Effector CD8-positive, alpha-beta T cell (primary cell): Measurements from ENCODE around the gene CCL17.
"Not testable (repeated sequence)": the region's sequence is repeated elsewhere in the genome, so short reads cannot be mapped to it uniquely, and the experiment has no call there.

Experiments used
- DNase-seq: peaks from one replicate; lab custom pipeline; 2025; lab: John Stamatoyannopoulos, UW

The CCL17 gene

DNA sequence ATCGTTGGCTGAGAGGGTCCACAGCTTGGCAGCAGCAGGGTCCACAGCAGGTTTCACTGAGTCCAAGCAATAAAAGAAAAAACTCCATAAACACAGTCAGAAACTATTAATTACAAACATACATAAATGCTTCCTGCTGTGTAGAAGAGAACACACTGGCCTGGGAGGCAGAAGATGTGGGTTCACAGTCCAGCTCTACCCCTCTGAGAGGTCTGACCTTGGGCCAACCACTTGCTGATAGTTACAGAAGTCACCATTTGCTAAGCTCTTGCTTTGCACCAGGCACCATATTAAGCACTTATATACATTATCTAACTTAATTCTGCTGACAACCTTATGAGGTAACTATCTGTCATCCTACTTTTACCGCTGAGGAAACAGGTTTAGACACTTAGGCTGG lies 27.9 kb downstream of the CCL17 start:
- no peak for DNase-seq

DNA sequence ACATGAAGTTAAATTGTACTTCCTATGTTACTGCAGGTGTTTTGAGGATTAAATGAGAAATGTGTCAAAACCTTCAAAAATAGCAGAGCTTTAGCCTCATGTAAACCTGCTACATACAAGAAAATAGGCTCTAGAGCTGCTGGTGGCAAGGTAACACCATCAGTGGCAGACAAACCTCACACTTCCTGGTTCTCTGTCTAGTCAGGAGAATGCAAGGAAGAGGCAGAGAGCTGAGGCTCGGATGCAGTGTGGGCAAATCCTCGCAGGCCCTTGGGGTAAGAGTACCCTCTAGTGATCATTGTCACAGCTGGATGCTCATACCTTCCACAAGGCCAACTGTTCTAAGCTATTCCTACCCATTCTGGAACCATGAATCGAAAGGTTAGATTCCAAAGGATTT lies 28.4 kb downstream of the CCL17 start:
- DNase-seq: no peak

DNA sequence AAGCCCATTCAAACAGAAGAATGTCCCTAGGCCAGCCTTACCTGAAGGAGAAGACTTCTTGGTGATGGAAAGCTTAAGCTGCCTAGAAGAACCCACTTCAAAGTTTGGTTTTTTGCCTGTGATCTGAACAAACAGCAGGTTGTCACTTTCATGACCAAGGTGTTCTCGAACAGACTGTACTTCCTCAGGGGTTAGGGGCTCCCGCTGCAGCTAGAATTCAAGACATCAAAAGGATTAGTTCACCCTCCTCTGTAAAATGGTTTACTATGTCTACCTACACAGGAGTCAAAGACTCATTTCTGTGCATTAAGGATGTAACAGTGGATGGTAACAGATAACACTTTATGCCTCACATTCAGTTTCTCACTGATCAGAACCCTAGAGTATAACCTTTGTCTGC lies 29.4 kb downstream of the CCL17 start:
- DNase-seq: no peak

DNA sequence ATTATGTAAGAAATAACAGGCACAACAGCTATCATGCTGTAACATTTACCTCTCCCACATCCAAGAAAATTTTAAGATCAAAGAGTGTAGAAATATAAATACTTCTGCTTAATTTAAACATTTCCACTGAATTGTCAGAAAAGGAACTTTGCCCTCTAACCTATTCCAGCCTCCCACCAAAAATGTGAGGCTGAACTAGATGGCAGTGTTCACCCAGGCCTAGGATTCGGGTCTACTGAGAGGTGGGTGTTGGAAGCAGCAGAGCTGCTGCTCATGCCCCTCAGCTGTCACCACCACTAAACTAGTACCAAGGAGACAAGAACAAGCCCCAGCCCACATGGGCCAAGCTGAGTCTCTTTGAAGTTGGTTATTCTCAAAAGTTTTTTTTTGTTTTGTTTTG lies 31.3 kb downstream of the CCL17 start:
- DNase-seq: no peak

DNA sequence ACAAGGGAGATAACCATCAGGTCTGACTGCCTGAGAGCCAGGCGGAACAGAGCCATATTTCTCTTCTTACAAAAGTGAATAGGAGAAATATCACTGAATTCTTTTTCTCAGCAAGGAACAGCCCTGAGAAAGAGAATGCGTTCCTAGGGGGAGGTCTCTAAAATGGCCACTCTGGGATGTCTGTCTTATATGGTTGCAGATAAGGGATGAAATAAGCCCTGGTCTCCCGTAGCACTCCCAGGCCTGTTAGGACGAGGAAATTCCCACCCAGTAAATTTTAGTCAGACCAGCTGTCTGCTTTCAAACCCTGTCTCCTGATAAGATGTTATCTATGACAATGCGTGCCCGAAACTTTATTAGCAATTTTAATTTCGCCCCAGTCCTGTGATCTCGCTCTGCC lies 35.4 kb downstream of the CCL17 start:
- not testable (repeated sequence) for DNase-seq

DNA sequence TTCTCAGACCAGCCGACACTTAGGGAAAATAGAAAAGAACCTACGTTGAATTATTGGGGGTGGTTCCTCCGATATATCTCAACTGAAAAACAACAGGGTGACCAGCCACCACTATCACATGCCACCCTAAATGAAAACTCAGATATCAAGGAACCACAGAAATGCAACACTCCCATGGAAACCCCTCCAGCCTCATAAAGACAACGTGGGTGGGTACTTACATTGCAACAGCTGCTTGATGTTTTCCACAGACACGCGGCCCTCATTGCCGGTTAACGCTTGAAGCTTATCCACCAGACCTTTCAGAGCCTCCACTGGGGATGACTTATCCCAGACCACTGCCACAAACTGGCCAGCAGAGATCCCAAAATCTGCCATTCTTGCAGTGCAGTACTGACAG lies 36.0 kb downstream of the CCL17 start:
- not testable (repeated sequence) for DNase-seq

- no peak for DNase-seq
Observed at GRCh38 chr16:57444711-57445110, 40.1 kb downstream of the CCL17 start.

GRCh38 chr16:57445510-57445909 lies 40.9 kb downstream of the CCL17 start:
- DNase-seq: no peak

- DNase-seq: peak; percentile 13
Observed at GRCh38 chr16:57446531-57447185, 42.1 kb downstream of the CCL17 start.

DNA sequence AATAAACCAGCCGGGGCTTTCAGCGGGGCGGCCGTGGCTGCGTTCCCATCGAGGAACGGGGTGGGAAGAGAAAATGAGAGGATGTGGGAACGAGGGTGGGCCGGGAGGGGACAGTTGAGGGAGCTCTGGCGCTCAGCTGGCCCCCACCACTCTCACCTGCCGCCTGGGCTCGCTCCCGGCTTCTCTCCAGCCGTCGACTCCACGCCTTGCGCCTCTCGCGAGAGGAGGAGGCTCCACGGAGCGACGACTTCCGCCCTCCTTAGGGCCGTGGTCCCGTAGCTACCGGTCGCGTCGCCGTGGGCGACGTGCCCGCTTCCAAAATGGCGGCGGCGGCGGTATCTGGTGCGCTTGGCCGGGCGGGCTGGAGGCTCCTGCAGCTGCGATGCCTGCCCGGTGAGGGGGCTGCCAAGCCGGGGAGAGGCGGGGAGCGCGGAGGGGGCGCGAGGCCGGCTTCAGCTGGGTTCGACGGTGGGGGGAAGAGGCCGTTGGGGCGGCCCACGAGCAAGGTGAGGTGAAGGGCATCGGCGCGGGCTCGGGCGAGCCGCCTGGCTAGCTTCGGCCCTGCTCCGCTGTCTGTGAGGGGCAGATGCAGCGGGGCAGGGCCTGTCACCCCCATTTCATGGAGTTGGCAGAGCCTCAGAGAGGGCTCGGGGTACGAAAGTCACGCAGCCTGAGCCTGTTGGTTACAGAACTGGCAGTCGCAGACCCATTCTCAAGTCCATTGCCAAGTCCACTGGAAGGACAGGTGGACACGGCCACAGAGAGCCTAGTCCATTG lies 42.8 kb downstream of the CCL17 start, which contains the start of the genes CIAPIN1 and COQ9:
Gene CIAPIN1, minus strand, starts transcription at position 200 of the 777 bp plus-strand sequence. CDS start 6,457 bp downstream, outside the sequence.
Gene COQ9, plus strand, starts transcription at position 294 of the 777 bp plus-strand sequence. Its CDS starts 27 bp downstream, at position 321.
- peak; percentile 88 for DNase-seq

- no peak for DNase-seq
Observed at GRCh38 chr16:57452021-57452420, 47.5 kb downstream of the CCL17 start.

- peak; percentile 86 for DNase-seq
Observed at GRCh38 chr16:57462209-57462977, 57.8 kb downstream of the CCL17 start, which contains the start of gene POLR2C. Gene POLR2C (plus strand): TSS chr16:57462679. CDS start chr16:57462725, 46 bp downstream.

- no peak for DNase-seq
Observed at GRCh38 chr16:57462978-57463362, 58.4 kb downstream of the CCL17 start.

GRCh38 chr16:57464523-57464922 lies 60.0 kb downstream of the CCL17 start:
- no peak for DNase-seq
